ENCODE measurements around the gene RBM39. TPM values are rescaled to one million over a fixed set of nuclear protein-coding genes. Genes with fewer than 3 reads are reported as not detected.
A peak's percentile ranks its signal among the peaks of the same experiment; 100 is the strongest.
"Not testable (repeated sequence)": the region's sequence is repeated elsewhere in the genome, so short reads cannot be mapped to it uniquely, and the experiment has no call there.

RBM39 gene
- total RNA-seq, 2 experiments from 2014 or later, result 333 to 358 TPM

- H3K36me3 Mint-ChIP-seq (ENCODE audit: low read depth), result peaks cover 36% of the 10 kb centered on the region
- POLR2A ChIA-PET, result interaction anchor here (0.6 kb wide), 1 partner anchor 73 kb away, joined by 3 read pairs; no protein-coding TSS in a partner anchor
- H3K27me3 Mint-ChIP-seq (ENCODE audit: low read depth), result no peaks in the 10 kb centered on the region
- DNase-seq (no peak), ATAC-seq (no peak)
- H3K27ac Mint-ChIP-seq, result no peak overlapping the region
- H3K4me1 Mint-ChIP-seq (ENCODE audit: low read depth), result peaks cover 2% of the 10 kb centered on the region
- CTCF ChIA-PET, result no interaction called here
- no peak overlapping the region for H3K4me3 Mint-ChIP-seq
- H3K9me3 Mint-ChIP-seq (ENCODE audit: insufficient read depth), result no peaks in the 10 kb centered on the region
Observed at GRCh38 chr20:35690265-35690664, 51.8 kb downstream of the RBM39 start.

- CTCF ChIA-PET; DNase-seq; H3K9me3 Mint-ChIP-seq (ENCODE audit: insufficient read depth); H3K4me1 Mint-ChIP-seq (ENCODE audit: low read depth); H3K27ac Mint-ChIP-seq; ATAC-seq; POLR2A ChIA-PET; H3K27me3 Mint-ChIP-seq (ENCODE audit: low read depth); H3K4me3 Mint-ChIP-seq: not testable (repeated sequence)
- peaks cover 28% of the 10 kb centered on the region for H3K36me3 Mint-ChIP-seq (ENCODE audit: low read depth)
Observed at GRCh38 chr20:35686872-35687271, 55.2 kb downstream of the RBM39 start.

- H3K36me3 Mint-ChIP-seq (ENCODE audit: low read depth), result peaks cover 28% of the 10 kb centered on the region
- CTCF ChIA-PET, result interaction anchor here (0.7 to 1.1 kb wide), 2 partner anchors 26 to 222 kb away, joined by 3 read pairs; no protein-coding TSS in a partner anchor
- ATAC-seq; DNase-seq; POLR2A ChIA-PET; H3K9me3 Mint-ChIP-seq (ENCODE audit: insufficient read depth); H3K4me3 Mint-ChIP-seq; H3K27ac Mint-ChIP-seq; H3K4me1 Mint-ChIP-seq (ENCODE audit: low read depth); H3K27me3 Mint-ChIP-seq (ENCODE audit: low read depth): not testable (repeated sequence)
Observed at GRCh38 chr20:35685368-35685767, 56.7 kb downstream of the RBM39 start.

GRCh38 chr20:35681960-35682359 lies 60.1 kb downstream of the RBM39 start:
- no peak overlapping the region for H3K4me3 Mint-ChIP-seq
- ATAC-seq, result no peak

GRCh38 chr20:35680452-35681183 lies 61.4 kb downstream of the RBM39 start:
- Mint-ChIP-seq H3K27ac (no peak overlapping the region), H3K9me3 (ENCODE audit: insufficient read depth) (no peaks in the 10 kb centered on the region), H3K36me3 (ENCODE audit: low read depth) (peaks cover 12% of the 10 kb centered on the region), H3K4me3 (no peak overlapping the region), H3K27me3 (ENCODE audit: low read depth) (no peaks in the 10 kb centered on the region), H3K4me1 (ENCODE audit: low read depth) (no peaks in the 10 kb centered on the region)
- ChIA-PET CTCF (interaction anchor here (0.6 to 1.1 kb wide), 2 partner anchors 62 to 619 kb away, joined by 3 read pairs; no protein-coding TSS in a partner anchor), POLR2A (no interaction called here)
- ATAC-seq (no peak), DNase-seq (no peak)

More at GRCh38 chr20:35681960-35682359, 60.1 kb downstream of the RBM39 start:
- H3K9me3 Mint-ChIP-seq (ENCODE audit: insufficient read depth), result no peaks in the 10 kb centered on the region
- CTCF ChIA-PET, result no interaction called here
- no peak overlapping the region for H3K27ac Mint-ChIP-seq
- H3K4me1 Mint-ChIP-seq (ENCODE audit: low read depth), result no peaks in the 10 kb centered on the region
- H3K27me3 Mint-ChIP-seq (ENCODE audit: low read depth), result no peaks in the 10 kb centered on the region
- POLR2A ChIA-PET, result no interaction called here
- peaks cover 13% of the 10 kb centered on the region for H3K36me3 Mint-ChIP-seq (ENCODE audit: low read depth)
- no peak for DNase-seq

GRCh38 chr20:35674921-35675320 lies 67.1 kb downstream of the RBM39 start:
- ATAC-seq (no peak), DNase-seq (no peak)
- H3K36me3 Mint-ChIP-seq (ENCODE audit: low read depth), result peaks cover 37% of the 10 kb centered on the region
- H3K27me3 Mint-ChIP-seq (ENCODE audit: low read depth), result no peaks in the 10 kb centered on the region
- CTCF ChIA-PET, result no interaction called here
- POLR2A ChIA-PET, result no interaction called here
- no peaks in the 10 kb centered on the region for H3K4me1 Mint-ChIP-seq (ENCODE audit: low read depth)
- no peak overlapping the region for H3K27ac Mint-ChIP-seq
- no peak overlapping the region for H3K4me3 Mint-ChIP-seq
- no peaks in the 10 kb centered on the region for H3K9me3 Mint-ChIP-seq (ENCODE audit: insufficient read depth)

GRCh38 chr20:35673884-35674283 lies 68.2 kb downstream of the RBM39 start:
- H3K27ac Mint-ChIP-seq, result no peak overlapping the region
- CTCF ChIA-PET, result no interaction called here
- H3K27me3 Mint-ChIP-seq (ENCODE audit: low read depth), result no peaks in the 10 kb centered on the region
- no peak overlapping the region for H3K4me3 Mint-ChIP-seq
- POLR2A ChIA-PET, result interaction anchor here (1.3 to 1.6 kb wide), 2 partner anchors 8 to 10 kb away, joined by 3 to 4 read pairs; partner anchors contain the start of genes CPNE1 and RBM12
- H3K4me1 Mint-ChIP-seq (ENCODE audit: low read depth), result no peaks in the 10 kb centered on the region
- peaks cover 42% of the 10 kb centered on the region for H3K36me3 Mint-ChIP-seq (ENCODE audit: low read depth)
- DNase-seq (no peak), ATAC-seq (no peak)
- no peaks in the 10 kb centered on the region for H3K9me3 Mint-ChIP-seq (ENCODE audit: insufficient read depth)

GRCh38 chr20:35669681-35670080 lies 72.4 kb downstream of the RBM39 start:
- no peak overlapping the region for H3K27ac Mint-ChIP-seq
- CTCF ChIA-PET, result interaction anchor here (1.3 to 1.9 kb wide), 3 partner anchors 12 to 206 kb away, joined by 3 to 5 read pairs (median 4); no protein-coding TSS in a partner anchor
- POLR2A ChIA-PET, result interaction anchor here (0.6 kb wide), 1 partner anchor 67 kb away, joined by 3 read pairs; no protein-coding TSS in a partner anchor
- ATAC-seq (no peak), DNase-seq (no peak)
- H3K4me3 Mint-ChIP-seq, result no peak overlapping the region
- peaks cover 48% of the 10 kb centered on the region for H3K36me3 Mint-ChIP-seq (ENCODE audit: low read depth)
- peaks cover 5% of the 10 kb centered on the region for H3K4me1 Mint-ChIP-seq (ENCODE audit: low read depth)
- no peaks in the 10 kb centered on the region for H3K9me3 Mint-ChIP-seq (ENCODE audit: insufficient read depth)
- H3K27me3 Mint-ChIP-seq (ENCODE audit: low read depth), result no peaks in the 10 kb centered on the region

- no peak overlapping the region for H3K27ac Mint-ChIP-seq
- no peak for DNase-seq
- no peaks in the 10 kb centered on the region for H3K27me3 Mint-ChIP-seq (ENCODE audit: low read depth)
- H3K36me3 Mint-ChIP-seq (ENCODE audit: low read depth), result peaks cover 47% of the 10 kb centered on the region
- ChIA-PET CTCF (interaction anchor here (1.2 to 1.9 kb wide), 2 partner anchors 12 to 285 kb away, joined by 4 read pairs; partner anchors contain the start of gene SCAND1), POLR2A (interaction anchor here (1.6 kb wide), 1 partner anchor 73 kb away, joined by 5 read pairs; the partner anchor contains the start of gene RBM39)
- H3K4me1 Mint-ChIP-seq (ENCODE audit: low read depth), result peaks cover 5% of the 10 kb centered on the region
- no peak overlapping the region for H3K4me3 Mint-ChIP-seq
- no peak for ATAC-seq
- H3K9me3 Mint-ChIP-seq (ENCODE audit: insufficient read depth), result no peaks in the 10 kb centered on the region
Observed at GRCh38 chr20:35669221-35669620, 72.8 kb downstream of the RBM39 start.

GRCh38 chr20:35665949-35666288 lies 76.1 kb downstream of the RBM39 start:
- Mint-ChIP-seq H3K36me3 (ENCODE audit: low read depth) (peaks cover 55% of the 10 kb centered on the region), H3K4me3 (no peak overlapping the region), H3K27me3 (ENCODE audit: low read depth) (no peaks in the 10 kb centered on the region), H3K4me1 (ENCODE audit: low read depth) (peaks cover 26% of the 10 kb centered on the region), H3K27ac (peak overlapping the region; percentile 35), H3K9me3 (ENCODE audit: insufficient read depth) (no peaks in the 10 kb centered on the region)
- DNase-seq, result no peak
- ChIA-PET CTCF (interaction anchor here (0.8 to 1.4 kb wide), 2 partner anchors 47 to 48 kb away, joined by 3 read pairs; no protein-coding TSS in a partner anchor), POLR2A (interaction anchor here (1.0 to 4.6 kb wide), 4 partner anchors 8 to 288 kb away, joined by 4 to 34 read pairs (median 10); partner anchors contain the start of genes RBM39 and SCAND1)
- no peak for ATAC-seq

- H3K4me1 Mint-ChIP-seq (ENCODE audit: low read depth), result peaks cover 38% of the 10 kb centered on the region
- no peaks in the 10 kb centered on the region for H3K9me3 Mint-ChIP-seq (ENCODE audit: insufficient read depth)
- ATAC-seq, result peak; percentile 80
- CTCF ChIA-PET, result interaction anchor here (1.1 to 5.3 kb wide), 9 partner anchors 11 to 289 kb away, joined by 3 to 19 read pairs (median 4); partner anchors contain the start of genes NFS1, ROMO1 and SCAND1
- H3K27ac Mint-ChIP-seq, result peak within 1 kb of the TSS; percentile 99
- peak; percentile 96 for DNase-seq
- H3K27me3 Mint-ChIP-seq (ENCODE audit: low read depth), result no peaks in the 10 kb centered on the region
- POLR2A ChIA-PET, result interaction anchor here (0.6 to 4.6 kb wide), 21 partner anchors 9 to 289 kb away, joined by 3 to 72 read pairs (median 5); partner anchors contain the start of genes CEP250, NFS1, RBM39 and ROMO1
- H3K4me3 Mint-ChIP-seq, result peak within 1 kb of the TSS; percentile 96
- H3K36me3 Mint-ChIP-seq (ENCODE audit: low read depth), result peaks cover 47% of the 10 kb centered on the region
Observed at GRCh38 chr20:35664466-35665206, 77.4 kb downstream of the RBM39 start, which contains the start of the genes CPNE1 and RBM12. Gene CPNE1 (minus strand): TSS chr20:35664900. CDS start chr20:35632923, 31,977 bp downstream. Gene RBM12 (minus strand): TSS chr20:35664900. CDS start chr20:35655322, 9,578 bp downstream.
